ES-I3 (cell line): ENCODE measurements around the gene TMEM131.

ENCODE experiments used
- H3K36me3 ChIP-seq: 2 replicates; pipeline ENCODE4 v1.6.1; 2013; ENCODE audit warnings: mild to moderate bottlenecking, low read length, control low read depth, moderate library complexity; ENCODE audit not compliant: insufficient read depth
- H3K4me1 ChIP-seq: 2 replicates; pipeline ENCODE4 v1.6.1; 2013; ENCODE audit warnings: mild to moderate bottlenecking, control low read depth, low read length; ENCODE audit not compliant: insufficient read depth
- H3K9ac ChIP-seq: 2 replicates; pipeline ENCODE4 v1.6.1; 2013; ENCODE audit warnings: low read depth, mild to moderate bottlenecking, low read length, moderate library complexity
- H3K9me3 ChIP-seq: 2 replicates; pipeline ENCODE4 v1.6.1; 2013; ENCODE audit warnings: mild to moderate bottlenecking, low read length, moderate library complexity; ENCODE audit not compliant: control insufficient read depth, insufficient read depth

The TMEM131 gene

GRCh38 chr2:97988722-97989121 is 7.0 kb downstream of the TMEM131 start:
- Histone ChIP-seq H3K4me1 (peaks cover 7% of the 10 kb centered on the region; the same call in 1 of the 2 replicates), H3K9me3 (0 out of 2 replicates have a peak, but pooled peaks cover 5% of the 10 kb centered on the region), H3K9ac (no peak overlapping the region), H3K36me3 (no peaks in the 10 kb centered on the region)

DNA sequence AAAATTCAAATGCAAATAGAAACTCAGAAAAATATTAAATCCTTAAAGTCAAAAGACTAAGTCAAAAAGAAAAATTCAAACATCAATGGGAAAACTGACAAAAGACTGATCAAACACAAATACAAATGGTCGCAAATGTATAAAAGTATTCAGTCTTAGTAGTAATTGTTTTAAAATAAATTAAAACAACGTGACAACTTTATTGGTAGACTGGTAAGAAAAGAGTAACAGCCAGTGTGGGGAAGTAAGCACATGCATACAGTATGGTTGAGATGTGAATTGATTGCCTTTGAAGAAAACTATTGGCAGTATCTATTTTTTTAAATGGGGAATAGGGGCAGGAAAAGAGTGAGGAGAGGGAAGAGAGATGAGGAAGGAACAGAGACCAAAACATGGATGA is 9.8 kb downstream of the TMEM131 start:
- Histone ChIP-seq H3K4me1 (0 out of 2 replicates have a peak, but pooled peaks cover 4% of the 10 kb centered on the region), H3K36me3 (no peaks in the 10 kb centered on the region), H3K9ac (no peak overlapping the region), H3K9me3 (0 out of 2 replicates have a peak, but pooled peaks cover 5% of the 10 kb centered on the region)

DNA sequence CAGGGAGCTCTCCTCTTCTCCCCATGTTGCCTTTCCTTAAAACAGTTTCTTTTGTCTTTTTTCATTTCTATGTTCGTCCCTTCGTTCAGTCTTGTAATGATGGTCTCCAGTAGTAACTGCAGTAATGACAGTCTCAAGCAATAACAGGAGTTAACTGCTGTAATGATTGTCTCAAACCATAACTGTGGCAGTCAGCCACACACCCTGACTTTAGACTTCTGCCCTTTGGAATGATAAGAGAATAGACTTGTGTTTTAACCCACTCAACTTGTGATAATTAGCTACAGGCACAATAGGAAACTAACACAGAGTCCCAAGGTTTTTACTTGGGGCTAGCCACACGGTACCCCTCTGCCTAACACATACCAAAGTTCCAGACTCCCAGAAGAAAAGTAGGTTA is 12.1 kb downstream of the TMEM131 start:
- peaks cover 8% of the 10 kb centered on the region; the same call in 1 of the 2 replicates for H3K9me3 ChIP-seq
- H3K4me1 ChIP-seq = 0 out of 2 replicates have a peak, but pooled peaks cover 4% of the 10 kb centered on the region
- H3K36me3 ChIP-seq = no peaks in the 10 kb centered on the region

DNA sequence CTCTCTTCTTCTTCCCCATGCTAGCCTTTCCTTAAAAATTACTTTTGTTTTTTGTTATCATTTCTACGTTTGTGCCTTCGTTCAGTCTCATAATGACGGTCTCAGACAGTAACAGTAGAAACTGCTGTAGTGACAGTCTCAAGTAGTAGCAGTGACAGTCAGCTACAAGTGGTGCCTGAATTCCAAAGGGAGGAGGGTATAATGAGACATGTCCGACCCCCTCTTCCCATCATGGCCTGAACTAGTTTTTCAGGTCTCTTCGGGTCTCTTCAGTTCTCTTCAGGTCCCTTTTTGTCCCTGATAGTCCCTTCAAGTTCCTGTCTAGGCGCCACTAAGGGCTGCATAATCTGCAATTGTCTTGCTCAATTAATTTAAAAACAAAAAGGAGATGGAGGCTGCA is 12.6 kb downstream of the TMEM131 start:
- H3K4me1 ChIP-seq = 0 out of 2 replicates have a peak, but pooled peaks cover 4% of the 10 kb centered on the region
- H3K9me3 ChIP-seq = peaks cover 4% of the 10 kb centered on the region; the same call in 1 of the 2 replicates
- H3K36me3 ChIP-seq = no peaks in the 10 kb centered on the region
- no peak overlapping the region for H3K9ac ChIP-seq

More for the DNA sequence above, 12.1 kb downstream of the TMEM131 start:
- H3K9ac ChIP-seq = no peak overlapping the region

DNA sequence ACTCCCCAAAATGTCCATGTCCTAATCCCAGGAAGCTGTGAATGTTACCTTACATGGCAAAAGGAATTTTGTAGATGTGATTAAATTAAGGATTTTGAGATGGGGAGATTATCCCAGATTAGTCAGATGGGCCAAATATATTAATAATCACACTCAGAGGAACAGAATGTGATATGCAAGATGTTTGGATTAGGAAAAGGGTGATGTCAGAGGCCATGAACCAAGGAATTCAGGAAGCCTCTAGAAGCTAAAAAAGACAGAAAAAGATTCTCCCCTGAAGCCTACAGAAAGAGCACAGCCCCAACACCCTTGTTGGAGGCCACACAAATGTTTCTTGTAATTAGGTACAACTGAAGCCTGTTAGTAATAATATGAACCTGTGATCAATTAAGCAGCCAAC is 13.1 kb downstream of the TMEM131 start:
- Histone ChIP-seq H3K9me3 (peaks cover 4% of the 10 kb centered on the region; the same call in 1 of the 2 replicates), H3K4me1 (0 out of 2 replicates have a peak, but pooled peaks cover 4% of the 10 kb centered on the region), H3K36me3 (no peaks in the 10 kb centered on the region), H3K9ac (no peak overlapping the region)

DNA sequence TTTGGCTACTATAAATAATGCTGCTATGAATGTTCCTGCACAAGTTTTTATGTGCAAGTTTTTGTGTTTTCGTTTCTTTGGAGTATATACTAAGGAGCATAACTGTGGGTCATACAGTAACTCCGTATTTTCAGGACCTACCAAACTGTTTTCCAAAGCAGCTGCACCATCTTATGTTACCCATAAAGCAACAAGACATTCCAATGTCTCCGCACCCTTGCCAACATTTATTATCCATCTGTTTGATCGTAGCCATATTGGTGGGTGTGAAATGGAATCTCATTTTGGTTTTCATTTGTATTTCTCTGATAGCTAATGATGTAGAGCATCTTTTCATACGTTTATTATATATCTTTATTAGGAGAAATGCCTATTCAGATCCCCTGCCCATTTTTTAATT is 13.8 kb downstream of the TMEM131 start:
- Histone ChIP-seq H3K36me3 (no peaks in the 10 kb centered on the region), H3K4me1 (0 out of 2 replicates have a peak, but pooled peaks cover 4% of the 10 kb centered on the region), H3K9me3 (peaks cover 4% of the 10 kb centered on the region; the same call in 1 of the 2 replicates), H3K9ac (no peak overlapping the region)

GRCh38 chr2:97979904-97980303 is 15.8 kb downstream of the TMEM131 start:
- Histone ChIP-seq H3K36me3 (no peaks in the 10 kb centered on the region), H3K4me1 (0 out of 2 replicates have a peak, but pooled peaks cover 4% of the 10 kb centered on the region), H3K9ac (no peak overlapping the region), H3K9me3 (peaks cover 4% of the 10 kb centered on the region; the same call in 1 of the 2 replicates)

DNA sequence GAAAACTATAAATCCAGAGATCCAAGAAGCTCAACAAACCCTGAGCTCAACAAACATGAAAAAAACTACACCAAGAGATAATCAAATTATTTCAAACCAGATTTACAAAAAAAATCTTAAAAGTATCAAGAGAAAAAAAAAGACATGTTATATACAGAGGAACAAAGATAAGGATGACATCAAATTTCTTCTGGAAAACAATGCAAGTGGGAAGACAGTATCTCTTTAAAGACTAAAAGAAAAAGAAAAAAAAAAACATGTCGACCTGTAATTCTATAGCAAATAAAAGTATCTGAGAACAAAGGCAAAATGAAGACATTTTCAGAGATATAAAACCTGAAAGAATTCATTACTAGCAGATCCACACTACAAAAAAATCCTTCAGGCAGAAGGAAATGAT is 21.3 kb downstream of the TMEM131 start:
- no peak overlapping the region for H3K9ac ChIP-seq
- H3K9me3 ChIP-seq = peaks cover 14% of the 10 kb centered on the region; the same call in 1 of the 2 replicates
- H3K36me3 ChIP-seq = no peaks in the 10 kb centered on the region
- no peaks in the 10 kb centered on the region for H3K4me1 ChIP-seq

DNA sequence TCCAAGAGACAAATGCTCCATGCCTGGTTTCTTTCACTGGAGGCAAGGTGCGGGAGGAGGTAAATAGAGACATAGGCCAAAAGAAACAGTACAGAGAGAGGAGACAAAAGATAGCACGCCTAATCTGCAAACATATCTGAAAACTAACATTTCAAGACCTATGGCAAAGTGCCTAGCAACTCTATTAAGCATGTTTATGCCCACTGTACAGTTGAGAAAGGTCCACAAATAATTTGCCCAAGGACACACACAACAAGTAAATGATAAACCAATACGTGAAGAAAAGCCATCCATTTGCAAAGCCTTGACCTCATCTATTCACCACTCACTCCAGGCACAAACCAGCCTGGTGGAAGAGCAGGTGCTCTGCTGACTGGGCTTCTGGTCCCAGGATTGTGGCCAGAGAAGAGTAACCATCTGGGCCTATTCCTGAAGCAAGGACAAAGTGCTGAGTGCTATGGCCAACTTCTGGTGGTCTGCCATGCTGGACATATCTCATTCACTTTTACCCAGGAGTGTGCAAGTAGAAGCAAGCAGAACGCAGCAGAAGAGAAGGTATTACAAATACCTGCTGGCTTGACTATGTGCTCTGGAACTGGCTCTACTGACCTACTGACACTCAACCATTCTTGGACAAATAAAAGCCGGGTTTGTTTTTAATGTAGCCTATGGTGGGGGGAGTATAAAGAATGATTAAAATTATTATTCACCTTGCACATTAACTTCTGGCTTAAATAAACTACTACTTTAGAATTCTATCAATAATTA is 25.3 kb downstream of the TMEM131 start:
- Histone ChIP-seq H3K9me3 (peaks cover 10% of the 10 kb centered on the region; the same call in 1 of the 2 replicates), H3K4me1 (peaks cover 7% of the 10 kb centered on the region; the same call in 1 of the 2 replicates), H3K36me3 (no peaks in the 10 kb centered on the region), H3K9ac (no peak overlapping the region)

- Histone ChIP-seq H3K4me1 (peaks cover 7% of the 10 kb centered on the region; the same call in 1 of the 2 replicates), H3K36me3 (no peaks in the 10 kb centered on the region), H3K9ac (no peak overlapping the region), H3K9me3 (peaks cover 4% of the 10 kb centered on the region; the same call in 1 of the 2 replicates)
Observed at GRCh38 chr2:97969081-97970067, 26.4 kb downstream of the TMEM131 start.

GRCh38 chr2:97967931-97968627 is 27.7 kb downstream of the TMEM131 start:
- Histone ChIP-seq H3K9ac (no peak overlapping the region), H3K4me1 (peaks cover 7% of the 10 kb centered on the region; the same call in 1 of the 2 replicates), H3K36me3 (no peaks in the 10 kb centered on the region), H3K9me3 (no peaks in the 10 kb centered on the region)

DNA sequence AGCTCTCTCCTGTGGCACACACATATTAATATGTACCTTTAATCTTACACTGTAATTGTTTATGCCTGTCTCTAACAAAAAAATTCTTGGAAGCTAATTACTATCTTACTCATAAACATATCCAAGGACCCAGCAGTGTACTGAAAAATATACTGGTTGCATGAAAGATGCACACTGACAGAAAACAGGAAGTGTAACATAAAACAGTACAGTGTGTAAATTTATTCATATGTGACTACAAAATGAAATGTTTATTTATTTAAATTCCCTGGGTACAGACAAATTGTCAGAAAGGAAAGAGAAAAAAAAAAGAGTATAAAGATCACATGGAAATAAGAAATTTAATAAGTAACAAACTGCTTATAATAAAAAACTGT is 28.5 kb downstream of the TMEM131 start:
- Histone ChIP-seq H3K9me3 (no peaks in the 10 kb centered on the region), H3K36me3 (no peaks in the 10 kb centered on the region), H3K4me1 (peaks cover 7% of the 10 kb centered on the region; the same call in 1 of the 2 replicates), H3K9ac (no peak overlapping the region)

- no peaks in the 10 kb centered on the region for H3K36me3 ChIP-seq
- no peak overlapping the region for H3K9ac ChIP-seq
- H3K4me1 ChIP-seq = peaks cover 7% of the 10 kb centered on the region; the same call in 1 of the 2 replicates
- H3K9me3 ChIP-seq = no peaks in the 10 kb centered on the region
Observed at GRCh38 chr2:97966545-97967215, 29.1 kb downstream of the TMEM131 start.
